Memory B cell (primary cell): ENCODE data around the gene VRTN.
A peak's percentile ranks its signal among the peaks of the same experiment; 100 is the strongest.

ENCODE experiments used
- ATAC-seq: fragments of 150-1000 bp; cut with Tn5 transposase; 2 replicates; pipeline ENCODE4 v1.10.0; 2021; ENCODE audit warnings: low read depth, mild to moderate bottlenecking, moderate library complexity
- DNase-seq, 2 donors: peaks; one replicate each; pipeline ENCODE4 v3.0.0; 2022; ENCODE audit warnings: low spot score in 2 of 2
- H3K27ac Mint-ChIP-seq: one replicate; pipeline ENCODE4 v1.8.0; 2022; ENCODE audit warnings: mild to moderate bottlenecking, moderate library complexity, mixed read lengths
- H3K27me3 Mint-ChIP-seq: one replicate; pipeline ENCODE4 v1.8.0; 2022; ENCODE audit warnings: mixed read lengths
- H3K36me3 Mint-ChIP-seq: one replicate; pipeline ENCODE4 v1.8.0; 2022; ENCODE audit warnings: mild to moderate bottlenecking, mixed read lengths
- H3K4me1 Mint-ChIP-seq: one replicate; pipeline ENCODE4 v1.8.0; 2022; ENCODE audit warnings: mixed read lengths
- H3K4me3 Mint-ChIP-seq: one replicate; pipeline ENCODE4 v1.8.0; 2022; ENCODE audit warnings: mild to moderate bottlenecking, moderate library complexity, mixed read lengths
- H3K9me3 Mint-ChIP-seq: one replicate; pipeline ENCODE4 v1.8.0; 2022; ENCODE audit warnings: mixed read lengths

Gene VRTN

GRCh38 chr14:74348241-74348734, at the start of gene VRTN:
Gene VRTN (plus strand): TSS chr14:74348471. CDS start chr14:74356784, 8,313 bp downstream.
- H3K36me3 Mint-ChIP-seq: no peaks in the 10 kb centered on the region
- ATAC-seq (no peak), DNase-seq (no peak)
- H3K27ac Mint-ChIP-seq: no peak within 1 kb of the TSS
- no peaks in the 10 kb centered on the region for H3K4me1 Mint-ChIP-seq
- H3K9me3 Mint-ChIP-seq: no peaks in the 10 kb centered on the region
- no peak within 1 kb of the TSS for H3K4me3 Mint-ChIP-seq
- peaks cover 2% of the 10 kb centered on the region for H3K27me3 Mint-ChIP-seq

- no peak for DNase-seq
- no peaks in the 10 kb centered on the region for H3K9me3 Mint-ChIP-seq
- no peak overlapping the region for H3K4me3 Mint-ChIP-seq
These were observed 49.2 kb upstream of the VRTN start for GRCh38 chr14:74299061-74299545.

GRCh38 chr14:74301594-74302151, 46.6 kb upstream of the VRTN start:
- Mint-ChIP-seq H3K9me3 (no peaks in the 10 kb centered on the region), H3K36me3 (peaks cover 15% of the 10 kb centered on the region), H3K4me1 (peaks cover 16% of the 10 kb centered on the region), H3K27ac (peak overlapping the region; percentile 94), H3K4me3 (peak overlapping the region; percentile 93), H3K27me3 (no peaks in the 10 kb centered on the region)
- ATAC-seq: no peak
- DNase-seq: no peak

More at GRCh38 chr14:74299061-74299545, 49.2 kb upstream of the VRTN start:
- Mint-ChIP-seq H3K36me3 (peaks cover 17% of the 10 kb centered on the region), H3K27me3 (no peaks in the 10 kb centered on the region), H3K4me1 (peaks cover 13% of the 10 kb centered on the region), H3K27ac (no peak overlapping the region)
- ATAC-seq: no peak

- Mint-ChIP-seq H3K9me3 (no peaks in the 10 kb centered on the region), H3K4me3 (peak overlapping the region; percentile 93), H3K4me1 (peaks cover 16% of the 10 kb centered on the region), H3K27me3 (no peaks in the 10 kb centered on the region), H3K27ac (peak overlapping the region; percentile 94), H3K36me3 (peaks cover 15% of the 10 kb centered on the region)
- peak; percentile 78 for ATAC-seq
- DNase-seq: peak in 1 of 2 donors; percentile 41
These were observed 46.1 kb upstream of the VRTN start for GRCh38 chr14:74302152-74302628.

- DNase-seq (peak; percentile 81 to 90), ATAC-seq (peak; percentile 90)
- peak within 1 kb of the TSS; percentile 93 for H3K4me3 Mint-ChIP-seq
- no peaks in the 10 kb centered on the region for H3K9me3 Mint-ChIP-seq
- peak within 1 kb of the TSS; percentile 94 for H3K27ac Mint-ChIP-seq
- peaks cover 12% of the 10 kb centered on the region for H3K36me3 Mint-ChIP-seq
- H3K27me3 Mint-ChIP-seq: no peaks in the 10 kb centered on the region
- H3K4me1 Mint-ChIP-seq: peaks cover 16% of the 10 kb centered on the region
These were observed 45.4 kb upstream of the VRTN start, which contains the start of gene ABCD4 for GRCh38 chr14:74302634-74303569. Gene ABCD4 (minus strand): TSS chr14:74302934. CDS start chr14:74302912, 22 bp downstream.

GRCh38 chr14:74308695-74309094, 39.6 kb upstream of the VRTN start:
- Mint-ChIP-seq H3K27ac (no peak overlapping the region), H3K4me3 (no peak overlapping the region), H3K36me3 (no peaks in the 10 kb centered on the region), H3K9me3 (no peaks in the 10 kb centered on the region), H3K27me3 (no peaks in the 10 kb centered on the region), H3K4me1 (peaks cover 3% of the 10 kb centered on the region)
- no peak for DNase-seq
- ATAC-seq: no peak

- DNase-seq (no peak), ATAC-seq (no peak)
- Mint-ChIP-seq H3K4me3 (no peak overlapping the region), H3K4me1 (peaks cover 3% of the 10 kb centered on the region), H3K27ac (no peak overlapping the region), H3K27me3 (no peaks in the 10 kb centered on the region), H3K36me3 (no peaks in the 10 kb centered on the region), H3K9me3 (no peaks in the 10 kb centered on the region)
These were observed 38.9 kb upstream of the VRTN start for GRCh38 chr14:74309125-74310022.

- Mint-ChIP-seq H3K27me3 (peaks cover 7% of the 10 kb centered on the region), H3K4me1 (no peaks in the 10 kb centered on the region), H3K4me3 (no peak overlapping the region), H3K27ac (no peak overlapping the region), H3K9me3 (no peaks in the 10 kb centered on the region), H3K36me3 (no peaks in the 10 kb centered on the region)
- ATAC-seq: no peak
- DNase-seq: no peak
These were observed 36.1 kb upstream of the VRTN start for GRCh38 chr14:74312161-74312560.

GRCh38 chr14:74313601-74314000, 34.7 kb upstream of the VRTN start:
- H3K4me3 Mint-ChIP-seq: no peak overlapping the region
- no peaks in the 10 kb centered on the region for H3K4me1 Mint-ChIP-seq
- no peaks in the 10 kb centered on the region for H3K36me3 Mint-ChIP-seq
- ATAC-seq (no peak), DNase-seq (no peak)
- peaks cover 8% of the 10 kb centered on the region for H3K27me3 Mint-ChIP-seq
- no peaks in the 10 kb centered on the region for H3K9me3 Mint-ChIP-seq
- H3K27ac Mint-ChIP-seq: no peak overlapping the region

- peaks cover 11% of the 10 kb centered on the region for H3K27me3 Mint-ChIP-seq
- H3K4me3 Mint-ChIP-seq: no peak overlapping the region
- H3K9me3 Mint-ChIP-seq: no peaks in the 10 kb centered on the region
- ATAC-seq (no peak), DNase-seq (no peak)
- no peaks in the 10 kb centered on the region for H3K4me1 Mint-ChIP-seq
- no peak overlapping the region for H3K27ac Mint-ChIP-seq
- no peaks in the 10 kb centered on the region for H3K36me3 Mint-ChIP-seq
These were observed 33.7 kb upstream of the VRTN start for GRCh38 chr14:74314576-74314975.

- Mint-ChIP-seq H3K4me3 (no peak overlapping the region), H3K36me3 (no peaks in the 10 kb centered on the region), H3K9me3 (no peaks in the 10 kb centered on the region), H3K27me3 (peaks cover 10% of the 10 kb centered on the region), H3K27ac (no peak overlapping the region), H3K4me1 (no peaks in the 10 kb centered on the region)
- ATAC-seq (no peak), DNase-seq (no peak)
These were observed 23.3 kb upstream of the VRTN start for GRCh38 chr14:74324931-74325361.

GRCh38 chr14:74325446-74325845, 22.8 kb upstream of the VRTN start:
- Mint-ChIP-seq H3K4me3 (no peak overlapping the region), H3K36me3 (no peaks in the 10 kb centered on the region), H3K27me3 (peaks cover 10% of the 10 kb centered on the region), H3K4me1 (no peaks in the 10 kb centered on the region), H3K9me3 (no peaks in the 10 kb centered on the region), H3K27ac (no peak overlapping the region)
- ATAC-seq (no peak), DNase-seq (no peak)

GRCh38 chr14:74326369-74327152, 21.7 kb upstream of the VRTN start:
- Mint-ChIP-seq H3K36me3 (no peaks in the 10 kb centered on the region), H3K4me1 (no peaks in the 10 kb centered on the region), H3K27ac (no peak overlapping the region), H3K9me3 (no peaks in the 10 kb centered on the region), H3K4me3 (no peak overlapping the region), H3K27me3 (peaks cover 6% of the 10 kb centered on the region)
- ATAC-seq (no peak), DNase-seq (no peak)
